T-helper 2 cell (primary cell): Measurements from ENCODE around the gene EIF4ENIF1.
A peak's percentile ranks its signal among the peaks of the same experiment; 100 is the strongest.
"Not testable (repeated sequence)": the region's sequence is repeated elsewhere in the genome, so short reads cannot be mapped to it uniquely, and the experiment has no call there.

Experiments
- DNase-seq, 5 experiments: peaks; one replicate each; pipeline versions ENCODE4 v3.0.0 to v3.0.0-alpha.2; 2012 to 2022

EIF4ENIF1 gene

GRCh38 chr22:31493355-31493754 lies 3.7 kb upstream of the EIF4ENIF1 start:
- DNase-seq, result not testable (repeated sequence)

DNA sequence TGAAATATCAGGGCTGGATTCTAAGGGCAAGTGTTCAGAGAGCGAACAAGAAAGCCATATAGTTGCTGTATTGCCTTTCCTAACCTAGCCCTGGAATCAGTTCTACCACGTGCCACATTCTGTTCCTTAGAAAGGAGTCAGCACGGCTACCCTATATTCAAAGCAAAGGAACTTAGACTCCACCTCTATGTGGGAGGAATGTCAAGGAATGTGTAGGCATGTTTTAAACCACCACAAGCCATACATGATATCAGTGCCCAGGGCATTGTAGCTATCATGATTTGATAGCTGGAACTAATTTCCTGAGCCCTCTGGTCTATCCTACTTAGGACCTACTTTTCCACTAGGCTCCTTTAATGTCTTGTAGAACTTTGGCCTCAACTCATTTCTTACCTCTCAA lies 2.5 kb upstream of the EIF4ENIF1 start:
- no peak for DNase-seq

GRCh38 chr22:31491218-31491962 lies 1.7 kb upstream of the EIF4ENIF1 start:
- no peak for DNase-seq

DNA sequence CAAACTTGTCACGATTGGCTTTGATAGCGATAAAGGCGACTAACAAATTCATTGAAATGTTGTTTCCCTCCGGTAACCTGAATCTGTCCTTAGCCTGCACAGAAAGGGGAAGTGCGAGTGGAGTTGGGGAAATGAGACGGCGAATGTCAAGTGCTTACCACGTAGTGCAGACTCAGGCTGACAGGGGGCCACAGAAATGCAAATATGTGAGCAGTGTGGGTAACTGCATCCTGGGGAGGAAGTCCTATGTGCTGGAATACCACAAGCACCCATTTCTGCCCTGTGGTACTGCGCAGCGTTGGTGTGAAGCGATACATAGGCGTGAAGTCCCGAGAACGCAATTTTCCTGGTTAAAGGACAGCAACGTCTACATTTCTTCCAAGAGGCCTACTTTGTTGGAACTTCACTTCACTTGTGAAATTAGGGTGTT lies 869 bp upstream of the EIF4ENIF1 start:
- DNase-seq, result peak in 4 of 5 experiments; percentile 36 to 82 (median 54)

DNA sequence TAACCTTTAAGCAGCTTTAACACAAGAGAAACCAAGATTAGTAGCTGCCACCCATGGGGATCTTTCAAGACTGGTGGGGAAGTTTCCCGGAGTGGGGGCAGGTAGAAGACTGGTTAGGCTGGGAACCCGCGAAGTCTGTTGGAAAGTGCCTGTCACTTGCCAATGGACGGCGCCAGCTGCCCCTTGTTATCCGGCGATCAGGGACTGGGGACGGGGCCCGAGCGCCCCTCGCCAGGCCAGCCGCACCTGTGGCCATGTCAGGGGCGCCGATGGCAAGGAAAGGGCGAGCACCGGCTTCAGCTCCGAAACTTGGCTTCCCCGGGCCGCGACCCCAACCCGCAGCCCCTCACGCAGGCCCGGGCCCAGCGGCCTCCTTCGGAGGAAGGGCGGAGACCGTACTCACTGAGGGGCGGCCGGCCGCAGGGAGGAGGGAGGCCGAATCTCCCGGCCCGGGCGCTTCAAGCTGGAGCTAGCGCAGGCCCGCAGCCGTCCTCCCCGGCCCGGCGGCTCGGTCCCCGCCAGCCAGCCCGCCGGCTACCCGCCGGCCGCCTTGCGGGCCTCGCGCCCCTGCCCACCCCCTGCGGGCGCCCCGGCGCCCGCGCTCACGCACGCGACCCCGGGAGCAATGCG lies 539 bp downstream of the EIF4ENIF1 start:
- peak in 4 of 5 experiments; percentile 6 to 41 (median 11) for DNase-seq

GRCh38 chr22:31488346-31488883 lies 1.2 kb downstream of the EIF4ENIF1 start:
- no peak for DNase-seq

DNA sequence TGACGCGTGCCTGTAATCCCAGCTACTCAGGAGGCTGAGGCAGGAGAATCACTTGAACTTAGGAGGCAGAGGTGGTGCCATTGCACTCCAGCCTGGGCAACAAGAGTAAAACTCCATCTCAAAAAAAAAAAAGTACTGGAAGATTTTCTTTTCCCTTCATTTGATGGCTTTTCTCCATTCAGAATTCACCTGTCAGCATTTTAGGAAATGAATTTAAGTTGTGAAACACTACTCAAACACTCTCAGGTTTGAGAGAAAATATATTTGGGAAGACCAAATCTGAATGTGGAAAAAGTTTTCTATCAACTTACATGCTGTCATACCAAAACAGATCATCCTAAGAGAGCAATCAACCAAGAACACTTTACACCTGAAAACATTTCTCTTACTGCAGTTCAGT lies 2.7 kb downstream of the EIF4ENIF1 start:
- no peak for DNase-seq

DNA sequence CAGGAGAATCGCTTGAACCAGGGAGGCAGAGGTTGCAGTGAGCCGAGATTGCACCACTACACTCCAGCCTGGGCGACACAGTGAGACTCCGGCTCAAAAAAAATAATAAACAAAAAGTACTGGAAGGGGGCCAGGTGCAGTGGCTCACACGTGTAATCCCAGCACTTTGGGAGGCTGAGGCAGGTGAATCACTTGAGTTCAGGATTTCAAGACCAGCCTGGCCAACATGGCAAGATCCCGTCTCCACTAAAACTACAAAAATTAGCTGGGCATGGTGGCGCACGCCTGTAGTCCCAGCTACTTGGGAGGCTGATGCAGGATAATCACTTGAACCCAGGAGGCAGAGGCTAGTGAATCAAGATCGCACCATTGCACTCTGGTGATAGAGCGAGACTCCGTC lies 3.3 kb downstream of the EIF4ENIF1 start:
- not testable (repeated sequence) for DNase-seq

DNA sequence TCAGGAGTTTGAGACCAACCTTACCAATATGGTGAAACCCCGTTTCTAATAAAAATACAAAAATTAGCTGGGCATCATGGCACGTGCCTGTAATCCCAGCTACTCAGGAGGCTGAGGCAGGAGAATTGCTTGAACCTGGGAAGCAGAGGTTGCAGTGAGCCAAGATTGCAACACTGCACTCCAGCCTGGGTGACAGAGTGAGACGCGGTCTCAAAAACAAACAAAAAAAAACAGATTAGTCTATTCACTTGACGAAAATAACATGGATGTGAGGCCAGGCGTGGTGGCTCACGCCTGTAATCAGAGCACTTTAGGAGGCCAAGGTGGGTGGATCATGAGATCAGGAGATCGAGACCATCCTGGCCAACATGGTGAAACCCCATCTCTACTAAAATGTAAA lies 7.2 kb downstream of the EIF4ENIF1 start:
- DNase-seq, result not testable (repeated sequence)

DNA sequence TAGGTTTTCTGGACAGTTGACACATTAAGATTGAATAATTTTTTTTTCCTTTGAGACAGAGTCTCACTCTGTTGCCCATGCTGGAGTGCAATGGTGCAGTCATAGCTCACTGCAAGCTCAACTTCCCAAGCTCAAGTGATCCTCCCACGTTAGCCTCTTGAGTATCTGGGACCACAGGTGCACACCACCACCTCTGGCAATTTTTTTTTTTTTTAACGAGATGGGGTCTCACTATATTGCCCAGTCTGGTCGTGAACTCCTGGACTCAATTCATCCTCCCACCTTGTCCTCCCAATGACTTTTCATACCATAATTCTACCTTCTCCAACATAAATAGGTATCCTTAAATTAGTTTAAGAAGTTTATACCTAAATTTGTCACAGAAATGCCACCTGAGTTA lies 8.5 kb downstream of the EIF4ENIF1 start:
- DNase-seq, result no peak

DNA sequence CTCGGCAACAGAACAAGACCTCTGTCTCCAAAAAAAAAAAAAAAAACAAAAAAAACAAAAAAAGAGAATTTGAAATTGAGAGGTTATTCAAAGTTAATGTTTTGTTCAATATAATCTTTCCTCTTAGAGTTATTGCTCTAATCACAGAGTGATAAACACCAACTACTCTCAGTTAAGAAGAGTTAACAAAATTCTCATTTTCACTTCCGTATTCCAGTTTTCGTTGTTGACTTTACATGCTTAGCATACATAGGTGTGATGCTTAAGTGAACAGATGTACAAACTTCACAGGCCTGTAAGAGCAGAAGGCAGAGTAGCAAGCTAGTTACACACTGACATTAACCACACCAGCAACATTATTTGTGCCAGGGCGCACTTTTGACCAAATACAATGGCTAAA lies 12.3 kb downstream of the EIF4ENIF1 start:
- DNase-seq, result no peak

- DNase-seq, result no peak
Measured at GRCh38 chr22:31475800-31476199, 13.8 kb downstream of the EIF4ENIF1 start.

DNA sequence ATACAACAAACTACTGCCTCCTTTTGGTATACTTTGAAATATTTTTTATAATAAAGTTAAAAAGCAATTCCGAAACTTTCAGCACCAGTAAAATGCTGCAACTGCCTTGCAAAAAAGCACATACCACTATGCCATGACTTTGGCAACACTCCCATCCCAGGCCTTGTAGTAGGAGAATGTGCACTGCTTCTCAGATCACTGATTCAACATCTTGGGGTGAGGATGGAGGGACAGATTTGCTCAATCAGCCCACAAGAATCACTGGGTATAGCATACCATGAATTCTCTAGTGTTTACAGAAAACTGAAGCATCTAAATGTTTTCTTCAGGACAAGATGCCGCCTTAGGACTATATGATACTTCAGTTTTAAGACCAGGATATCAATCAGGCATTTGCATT lies 14.9 kb downstream of the EIF4ENIF1 start:
- no peak for DNase-seq

GRCh38 chr22:31465307-31465706 lies 24.3 kb downstream of the EIF4ENIF1 start:
- no peak for DNase-seq

DNA sequence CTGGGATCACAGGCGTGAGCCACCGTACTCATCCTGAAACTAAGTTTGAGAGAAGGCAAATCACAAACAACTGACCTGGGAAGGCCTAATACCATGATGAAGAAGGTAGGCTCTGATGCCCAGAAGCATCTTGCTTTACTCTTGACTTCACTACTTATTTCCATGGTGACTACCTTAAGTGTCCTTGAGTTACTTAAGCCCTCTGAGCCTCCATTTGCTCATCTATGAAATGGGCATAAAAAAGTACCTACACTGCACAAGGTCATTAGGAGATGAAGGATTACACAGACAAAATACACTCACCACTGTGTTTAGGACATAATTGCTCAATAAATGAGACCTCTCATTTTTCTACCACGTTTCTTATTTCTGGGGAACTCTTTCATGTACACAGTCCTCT lies 27.9 kb downstream of the EIF4ENIF1 start:
- no peak for DNase-seq

- peak in 1 of 5 experiments; percentile 52 for DNase-seq
Measured at GRCh38 chr22:31451709-31452571, 37.7 kb downstream of the EIF4ENIF1 start.

DNA sequence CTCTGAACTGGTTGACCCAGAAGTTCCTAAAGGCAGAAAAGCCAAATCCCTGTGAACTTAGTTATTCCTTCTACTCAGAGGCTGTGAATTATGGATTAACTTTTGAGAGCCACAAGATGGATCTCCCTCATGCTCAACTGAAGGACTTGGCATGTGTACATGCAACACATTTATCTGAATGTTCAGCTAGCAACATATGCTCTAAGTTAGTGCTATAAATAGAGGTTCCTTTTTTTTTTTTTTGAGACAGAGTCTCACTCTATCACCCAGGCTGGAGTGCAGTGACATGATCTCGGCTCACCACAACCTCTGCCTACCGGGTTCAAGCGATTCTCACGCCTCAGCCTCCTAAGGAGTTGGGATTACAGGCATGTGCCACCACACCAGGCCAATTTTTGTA lies 40.1 kb downstream of the EIF4ENIF1 start:
- DNase-seq, result no peak

- no peak for DNase-seq
Measured at GRCh38 chr22:31448382-31448781, 41.3 kb downstream of the EIF4ENIF1 start.

DNA sequence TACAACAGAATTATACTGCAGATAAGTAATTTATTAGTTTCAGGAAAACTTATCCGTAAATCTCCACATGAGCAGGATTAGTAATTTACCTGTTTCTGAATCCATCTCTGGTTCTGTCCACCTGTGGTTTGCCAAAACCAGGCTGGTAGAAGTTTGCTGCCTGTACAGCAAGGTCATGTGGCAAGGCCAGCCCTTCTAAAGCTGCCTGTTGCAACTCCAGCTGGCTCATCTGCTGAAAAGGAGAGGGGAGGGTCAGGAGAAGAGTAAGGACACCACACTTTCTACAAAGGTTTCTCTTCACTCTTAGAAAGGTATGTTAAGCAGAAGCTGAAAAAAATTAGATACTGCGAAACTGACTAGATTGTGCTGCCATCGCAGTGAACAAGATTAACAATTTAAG lies 42.3 kb downstream of the EIF4ENIF1 start:
- DNase-seq, result no peak

GRCh38 chr22:31446767-31447166 lies 42.9 kb downstream of the EIF4ENIF1 start:
- DNase-seq, result no peak

- DNase-seq, result peak in 1 of 5 experiments; percentile 8
Measured at GRCh38 chr22:31446208-31446607, 43.4 kb downstream of the EIF4ENIF1 start.

- peak in 1 of 5 experiments; percentile 58 for DNase-seq
Measured at GRCh38 chr22:31445642-31446041, 44.0 kb downstream of the EIF4ENIF1 start.

GRCh38 chr22:31443516-31443915 lies 46.1 kb downstream of the EIF4ENIF1 start:
- DNase-seq, result no peak
